Endothelial cell of umbilical vein (primary cell): ENCODE data around the gene GPR25. TPM values are rescaled to one million over a fixed set of nuclear protein-coding genes. Genes with fewer than 3 reads are reported as not detected.
"Not testable (repeated sequence)": the region's sequence is repeated elsewhere in the genome, so short reads cannot be mapped to it uniquely, and the experiment has no call there.

Source experiments
- BruUV-seq: library from RNA; stranded (reverse); fragments of 400-500 nt; replicated peaks from 2 replicates; lab custom pipeline; 2021; lab: Mats Ljungman, UMichigan
- CTCF ChIA-PET: fragments of 300-600, 350-600 bp; sonication (Branson Sonifier 250); formaldehyde crosslinking; loops from one replicate; lab custom pipeline; 2021; ENCODE audit warnings: antibody characterized with exemption, inconsistent platforms; lab: Charles Lee
- POLR2A ChIA-PET: fragments of 300-600, 350-600 bp; sonication (Branson Sonifier 250); formaldehyde crosslinking; loops from one replicate; lab custom pipeline; 2021; ENCODE audit warnings: antibody characterized with exemption, inconsistent platforms; lab: Charles Lee
- DNase-seq: peaks from one replicate; pipeline ENCODE4 v3.0.0-alpha.2; 2011; ENCODE audit warnings: low read depth, low spot score
- FAIRE-seq: peaks from 2 replicates; lab custom pipeline; 2011; peaks lifted over from hg19 to GRCh38; lab: Jason Lieb, UNC
- H2AFZ ChIP-seq: 2 replicates; pipeline ENCODE4 v1.6.0; 2012; ENCODE audit warnings: low read depth, low read length, control low read depth, inconsistent platforms
- H3K27ac ChIP-seq: 2 replicates; pipeline ENCODE4 v1.5.1; 2011; ENCODE audit warnings: low read depth, mild to moderate bottlenecking, control low read depth, low read length, moderate library complexity; ENCODE audit not compliant: insufficient read depth
- H3K27me3 ChIP-seq, 2 experiments: 2 replicates each; pipeline versions ENCODE4 v1.6.0 to v1.6.1; 2011; ENCODE audit warnings: low read length in 2 of 2, mixed read lengths in 1 of 2; ENCODE audit not compliant: control insufficient read depth in 2 of 2, insufficient read depth in 2 of 2
- H3K36me3 ChIP-seq, 2 experiments: 2 replicates in 1 of 2; 3 replicates in 1 of 2; pipeline ENCODE4 v1.5.1; 2011; ENCODE audit warnings: low read length in 2 of 2, mild to moderate bottlenecking in 1 of 2, moderate library complexity in 1 of 2; ENCODE audit not compliant: control insufficient read depth in 2 of 2, insufficient read depth in 2 of 2; ENCODE audit errors: extremely low read depth in 1 of 2
- H3K4me1 ChIP-seq: 3 replicates; pipeline ENCODE4 v1.5.1; 2011; ENCODE audit warnings: mild to moderate bottlenecking, low read length; ENCODE audit not compliant: control insufficient read depth, insufficient read depth; ENCODE audit errors: extremely low read depth
- H3K4me2 ChIP-seq: 2 replicates; pipeline ENCODE4 v1.6.1; 2011; ENCODE audit warnings: low read length, control low read depth, mixed read lengths; ENCODE audit not compliant: insufficient read depth
- H3K4me3 ChIP-seq, 3 experiments: fragments of 200-600 bp in 1 of 3; sonication (generic), shearing (Covaris generic) in 1 of 3; replicated peaks in 1 of 3; 2 replicates each; pipeline ENCODE4 v1.5.1; 2011 to 2016; ENCODE audit warnings: control low read depth in 3 of 3, low read length in 3 of 3, mild to moderate bottlenecking in 2 of 3, inconsistent platforms in 1 of 3, low read depth in 1 of 3, moderate library complexity in 1 of 3; ENCODE audit not compliant: insufficient read depth in 1 of 3
- H3K79me2 ChIP-seq: 2 replicates; pipeline ENCODE4 v1.6.0; 2012; ENCODE audit warnings: low read length, inconsistent platforms; ENCODE audit not compliant: control insufficient read depth, insufficient read depth
- H3K9ac ChIP-seq: replicated peaks from 2 replicates; pipeline ENCODE3; 2011; ENCODE audit warnings: low read length, control low read depth; ENCODE audit not compliant: insufficient read depth; ENCODE audit errors: extremely low read depth
- H3K9me1 ChIP-seq: replicated peaks from 3 replicates; pipeline ENCODE4 v1.6.0; 2011; ENCODE audit warnings: mild to moderate bottlenecking, low read length; ENCODE audit not compliant: control insufficient read depth, insufficient read depth; ENCODE audit errors: extremely low read depth
- H3K9me3 ChIP-seq: replicated peaks from 2 replicates; pipeline ENCODE4 v1.5.1; 2012; ENCODE audit warnings: low read length, inconsistent platforms; ENCODE audit not compliant: control insufficient read depth, insufficient read depth
- H4K20me1 ChIP-seq: replicated peaks from 2 replicates; pipeline ENCODE3; 2011; ENCODE audit warnings: mild to moderate bottlenecking, low read length; ENCODE audit not compliant: control insufficient read depth, insufficient read depth; ENCODE audit errors: extremely low read depth
- POLR2AphosphoS5 ChIP-seq: IDR thresholded peaks from 2 replicates; pipeline ENCODE4 v1.6.1; 2012; ENCODE audit warnings: low read depth, mild to moderate bottlenecking, control low read depth, low read length, moderate library complexity; ENCODE audit not compliant: insufficient read depth
- dilution Hi-C: fragments of 300-500 bp; cut with MboI; formaldehyde crosslinking; loops from one replicate; pipeline ENCODE4 v1.15.0; 2019; ENCODE audit warnings: low sequenced_read_pairs; ENCODE audit not compliant: extremely low pct_ligation_motif_present
- intact Hi-C: fragments of 100-400 bp; cut with micrococcal nuclease; formaldehyde crosslinking; loops from one replicate; pipeline ENCODE4 v1.10.0; 2022
- polyA plus RNA-seq, 4 experiments: library from polyadenylated mRNA; depleted of rRNA in 3 of 4; stranded (reverse) in 3 of 4; unstranded in 1 of 4; fragments of >200 nt; gene quantifications; 2 replicates each; pipeline versions ENCODE4 v1.2.1 to v1.2.3, GENCODE V29; 2011 to 2012; ENCODE audit warnings: missing spikeins in 1 of 4
- total RNA-seq: library from RNA; stranded (reverse); gene quantifications from 2 replicates; pipeline ENCODE4 v1.2.3, GENCODE V29; 2021

Gene GPR25
- total and polyA plus RNA-seq, 2 donors (not counting 3 experiments of a cell fraction or from before 2014, with no cell fraction given) = not detected

DNA sequence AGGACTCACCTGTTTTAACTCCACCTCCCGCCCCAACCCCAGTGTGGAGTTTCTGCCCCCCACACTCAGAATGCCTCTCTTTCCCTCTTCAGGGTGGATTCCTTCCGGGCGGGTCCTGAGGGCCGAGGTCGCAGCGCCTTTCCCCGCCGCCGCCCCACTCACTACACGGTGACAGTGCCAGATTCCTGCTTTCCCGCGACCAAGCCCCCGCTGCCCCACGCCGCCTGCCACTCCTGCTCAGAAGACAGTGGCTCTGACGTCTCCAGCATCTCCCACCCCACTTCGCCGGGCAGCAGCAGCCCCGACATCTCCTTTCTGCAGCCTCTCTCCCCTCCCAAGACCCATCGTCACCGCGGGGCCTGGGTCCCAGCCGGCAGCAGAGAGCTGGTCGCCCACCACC lies 38.6 kb downstream of the GPR25 start:
- Histone ChIP-seq H3K27me3 (peaks cover 0 to 3% of the 10 kb centered on the region in 2 experiments), H3K4me2 (no peak overlapping the region), H3K4me1 (no peaks in the 10 kb centered on the region), H3K4me3 (no peak overlapping the region), H3K9me1 (no peaks in the 10 kb centered on the region), H2AFZ (no peak overlapping the region), H3K9ac (no peak overlapping the region), H3K79me2 (no peaks in the 10 kb centered on the region), H3K27ac (no peak overlapping the region), H4K20me1 (no peaks in the 10 kb centered on the region), H3K9me3 (no peaks in the 10 kb centered on the region), H3K36me3 (no peaks in the 10 kb centered on the region)
- ChIA-PET CTCF (no interaction called here), POLR2A (no interaction called here)
- TF ChIP-seq POLR2AphosphoS5 = no peak
- DNase-seq (no peak), FAIRE-seq (no peak)
- no TSS peak for BruUV-seq
- intact Hi-C loops (no loop called here), dilution Hi-C loops (no loop called here)

GRCh38 chr1:200911936-200912335 lies 39.2 kb downstream of the GPR25 start:
- POLR2A ChIA-PET, H3K9ac ChIP-seq, H3K79me2 ChIP-seq, H3K4me2 ChIP-seq, H3K36me3 ChIP-seq, H3K4me1 ChIP-seq, BruUV-seq, H2AFZ ChIP-seq, H3K4me3 ChIP-seq, dilution Hi-C loops, H3K9me3 ChIP-seq, H3K9me1 ChIP-seq, DNase-seq, FAIRE-seq, H4K20me1 ChIP-seq, H3K27me3 ChIP-seq, H3K27ac ChIP-seq, intact Hi-C loops: not testable (repeated sequence)
- CTCF ChIA-PET = interaction anchor here (0.7 kb wide), 1 partner anchor 9 kb away, joined by 3 read pairs; no protein-coding TSS in a partner anchor
